PC-3 (cell line): ENCODE measurements around the gene CD44. TPM values are rescaled to one million over a fixed set of nuclear protein-coding genes. Genes with fewer than 3 reads are reported as not detected.

Experiments
- ATAC-seq: fragments of 200-7000 bp; cut with Tn5 transposase; 2 replicates; pipeline ENCODE4 v1.9.1; 2020; ENCODE audit warnings: mild to moderate bottlenecking, moderate library complexity
- BruUV-seq: library from RNA; stranded (reverse); fragments of 400-500 nt; replicated peaks from 2 replicates; lab custom pipeline; 2021; lab: Mats Ljungman, UMichigan
- CTCF ChIA-PET: fragments of 300-600 bp; sonication (Branson Sonifier 250); formaldehyde crosslinking; loops from one replicate; lab custom pipeline; 2022; ENCODE audit warnings: antibody characterized with exemption; lab: Charles Lee
- POLR2A ChIA-PET: fragments of 300-600 bp; sonication (Branson Sonifier 250); formaldehyde crosslinking; loops from one replicate; lab custom pipeline; 2022; ENCODE audit warnings: antibody characterized with exemption; ENCODE audit not compliant: unreplicated experiment; lab: Charles Lee
- DNase-seq: peaks from one replicate; pipeline ENCODE4 v3.0.0-alpha.2; 2015
- H2AFZ ChIP-seq: fragments of 300-600 bp; sonication (generic); 2 replicates; pipeline ENCODE4 v1.6.0; 2016; ENCODE audit warnings: antibody characterized with exemption, low read length
- H3F3A ChIP-seq: fragments of 300-600 bp; sonication (generic); one replicate; pipeline ENCODE4 v1.6.0; 2017; ENCODE audit warnings: antibody characterized with exemption, low read length, control low read depth, mild to moderate bottlenecking; ENCODE audit not compliant: unreplicated experiment
- H3K27ac ChIP-seq: fragments of 300-600 bp; sonication (generic); 2 replicates; pipeline ENCODE4 v1.5.1; 2016; ENCODE audit warnings: mild to moderate bottlenecking, low read length
- H3K27me3 ChIP-seq: fragments of 300-600 bp; sonication (generic); 2 replicates; pipeline ENCODE4 v1.6.1; 2016; ENCODE audit warnings: low read length, mixed read lengths
- H3K36me3 ChIP-seq: fragments of 300-600 bp; sonication (generic); 2 replicates; pipeline ENCODE4 v1.6.1; 2016; ENCODE audit warnings: low read depth, mixed run types, low read length, mixed read lengths
- H3K4me1 ChIP-seq: fragments of 300-600 bp; sonication (generic); 2 replicates; pipeline ENCODE4 v1.5.1; 2016; ENCODE audit warnings: low read length; ENCODE audit not compliant: insufficient read depth
- H3K4me2 ChIP-seq: fragments of 300-600 bp; sonication (generic); 2 replicates; pipeline ENCODE4 v1.6.0; 2016; ENCODE audit warnings: low read length
- H3K4me3 ChIP-seq: fragments of 300-600 bp; sonication (generic); 2 replicates; pipeline ENCODE4 v1.5.1; 2016; ENCODE audit warnings: mild to moderate bottlenecking, low read length, mixed read lengths
- H3K79me2 ChIP-seq: fragments of 300-600 bp; sonication (generic); 2 replicates; pipeline ENCODE4 v1.6.1; 2017; ENCODE audit warnings: low read length, mixed read lengths
- H3K9ac ChIP-seq: fragments of 300-600 bp; sonication (generic); 2 replicates; pipeline ENCODE4 v1.6.0; 2016; ENCODE audit warnings: mild to moderate bottlenecking, low read length
- H3K9me2 ChIP-seq: fragments of 300-600 bp; sonication (generic); replicated peaks from 2 replicates; pipeline ENCODE4 v1.6.1; 2016; ENCODE audit warnings: mixed run types, low read length, mixed read lengths
- H3K9me3 ChIP-seq: fragments of 300-600 bp; sonication (generic); 2 replicates; pipeline ENCODE4 v1.6.1; 2016; ENCODE audit warnings: low read length, mixed read lengths
- H4K20me1 ChIP-seq: fragments of 300-600 bp; sonication (generic); 2 replicates; pipeline ENCODE4 v1.6.1; 2016; ENCODE audit warnings: low read length, mixed read lengths
- EZH2 ChIP-seq: fragments of 300-600 bp; sonication (generic); IDR thresholded peaks from one replicate; pipeline ENCODE4 v1.6.1; 2017; ENCODE audit warnings: antibody characterized with exemption, mild to moderate bottlenecking, low read length; ENCODE audit not compliant: unreplicated experiment
- EZH2phosphoT487 ChIP-seq: fragments of 300-600 bp; sonication (generic); IDR thresholded peaks from 2 replicates; pipeline ENCODE4 v1.6.1; 2018; ENCODE audit warnings: mild to moderate bottlenecking, antibody characterized with exemption, low read length, borderline replicate concordance
- intact Hi-C: fragments of 100-400 bp; cut with micrococcal nuclease; formaldehyde crosslinking; loops from 2 replicates; pipeline ENCODE4 v1.9.0; 2023
- total RNA-seq: library from RNA; depleted of rRNA; stranded (reverse); fragments of >200 nt; gene quantifications from 2 replicates; pipeline ENCODE4 v1.2.3, GENCODE V29; 2014
- TF ChIP-seq, protein P1 (sequence below): fragments of 300-600 bp; sonication (generic); conservative IDR thresholded peaks from 2 replicates; pipeline ENCODE4 v1.5.1; 2017; ENCODE audit warnings: antibody characterized with exemption, low read depth, mild to moderate bottlenecking, low read length

Gene CD44
- total RNA-seq, 1 experiment from 2014 or later: 181 TPM

DNA sequence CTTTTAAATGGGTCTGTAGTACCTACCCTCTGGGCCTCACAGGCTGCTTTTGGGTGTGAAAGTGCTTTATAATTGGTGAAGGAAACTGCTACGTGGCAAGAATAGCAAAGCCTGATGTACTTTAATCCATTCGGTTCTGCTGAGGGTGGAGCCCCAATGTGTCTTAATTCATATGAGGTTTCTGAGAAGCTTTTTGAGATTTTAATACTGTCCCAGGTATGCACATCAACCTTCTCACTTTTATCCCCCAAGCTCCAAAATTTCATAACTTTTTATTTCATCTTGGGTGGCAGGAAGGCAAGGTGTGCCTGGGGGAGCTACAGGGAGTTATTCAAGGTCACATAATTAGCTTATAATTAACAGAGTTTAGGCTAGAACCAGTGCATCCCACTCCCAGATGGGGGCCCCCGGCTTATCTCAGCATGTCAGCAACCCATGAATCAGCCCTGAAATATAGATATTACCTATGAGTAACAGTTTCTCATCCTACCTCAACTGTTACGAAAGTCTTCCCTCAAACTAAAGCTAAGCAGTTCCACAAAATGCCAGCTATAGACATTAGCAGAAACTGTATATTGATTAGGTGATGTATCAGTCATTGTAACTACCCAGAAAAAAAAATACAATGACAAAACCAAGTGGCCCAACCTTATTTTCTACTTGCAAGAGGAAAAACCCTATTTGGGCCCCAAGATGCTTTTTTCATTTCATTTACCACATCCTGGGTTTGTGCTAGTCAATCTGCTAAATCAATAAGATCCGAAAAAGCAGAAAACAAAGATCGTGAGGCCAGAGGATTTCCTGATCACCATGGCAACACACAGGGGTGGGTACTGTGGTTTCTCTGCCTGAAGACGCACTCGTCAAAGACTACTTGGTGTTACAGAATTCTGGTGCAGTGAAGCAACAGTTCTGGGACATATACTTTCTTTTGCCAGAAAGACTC lies 26.7 kb downstream of the CD44 start:
- no peak overlapping the region for H2AFZ ChIP-seq
- intact Hi-C loops: loop anchor here (1.0 to 5.0 kb wide), 5 partner anchors 23 to 238 kb away; no protein-coding TSS in a partner anchor
- BruUV-seq: no TSS peak
- DNase-seq (peak; percentile 71), ATAC-seq (peak; percentile 29)
- H3K9me3 ChIP-seq: no peaks in the 10 kb centered on the region
- H3K4me1 ChIP-seq: peaks cover 64% of the 10 kb centered on the region
- peak overlapping the region; percentile 42 for H3K4me3 ChIP-seq
- peak overlapping the region; percentile 70 for H3K9ac ChIP-seq
- ChIA-PET POLR2A (interaction anchor here (1.0 to 1.5 kb wide), 3 partner anchors 26 to 250 kb away, joined by 3 to 4 read pairs (median 3); no protein-coding TSS in a partner anchor), CTCF (interaction anchor here (0.6 to 1.0 kb wide), 2 partner anchors 9 to 25 kb away, joined by 3 to 5 read pairs; no protein-coding TSS in a partner anchor)
- peaks cover 6% of the 10 kb centered on the region for H3F3A ChIP-seq
- TF ChIP-seq EZH2: no peak
- TF ChIP-seq, protein P1, sequence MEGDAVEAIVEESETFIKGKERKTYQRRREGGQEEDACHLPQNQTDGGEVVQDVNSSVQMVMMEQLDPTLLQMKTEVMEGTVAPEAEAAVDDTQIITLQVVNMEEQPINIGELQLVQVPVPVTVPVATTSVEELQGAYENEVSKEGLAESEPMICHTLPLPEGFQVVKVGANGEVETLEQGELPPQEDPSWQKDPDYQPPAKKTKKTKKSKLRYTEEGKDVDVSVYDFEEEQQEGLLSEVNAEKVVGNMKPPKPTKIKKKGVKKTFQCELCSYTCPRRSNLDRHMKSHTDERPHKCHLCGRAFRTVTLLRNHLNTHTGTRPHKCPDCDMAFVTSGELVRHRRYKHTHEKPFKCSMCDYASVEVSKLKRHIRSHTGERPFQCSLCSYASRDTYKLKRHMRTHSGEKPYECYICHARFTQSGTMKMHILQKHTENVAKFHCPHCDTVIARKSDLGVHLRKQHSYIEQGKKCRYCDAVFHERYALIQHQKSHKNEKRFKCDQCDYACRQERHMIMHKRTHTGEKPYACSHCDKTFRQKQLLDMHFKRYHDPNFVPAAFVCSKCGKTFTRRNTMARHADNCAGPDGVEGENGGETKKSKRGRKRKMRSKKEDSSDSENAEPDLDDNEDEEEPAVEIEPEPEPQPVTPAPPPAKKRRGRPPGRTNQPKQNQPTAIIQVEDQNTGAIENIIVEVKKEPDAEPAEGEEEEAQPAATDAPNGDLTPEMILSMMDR: no peak
- TF ChIP-seq EZH2phosphoT487: no peak
- H3K9me2 ChIP-seq: no peaks in the 10 kb centered on the region
- H3K4me2 ChIP-seq: peak overlapping the region; percentile 72
- no peaks in the 10 kb centered on the region for H3K27me3 ChIP-seq
- H4K20me1 ChIP-seq: peaks cover 16% of the 10 kb centered on the region
- peaks cover 39% of the 10 kb centered on the region for H3K36me3 ChIP-seq
- H3K79me2 ChIP-seq: peaks cover 93% of the 10 kb centered on the region
- peak overlapping the region; percentile 97 for H3K27ac ChIP-seq

DNA sequence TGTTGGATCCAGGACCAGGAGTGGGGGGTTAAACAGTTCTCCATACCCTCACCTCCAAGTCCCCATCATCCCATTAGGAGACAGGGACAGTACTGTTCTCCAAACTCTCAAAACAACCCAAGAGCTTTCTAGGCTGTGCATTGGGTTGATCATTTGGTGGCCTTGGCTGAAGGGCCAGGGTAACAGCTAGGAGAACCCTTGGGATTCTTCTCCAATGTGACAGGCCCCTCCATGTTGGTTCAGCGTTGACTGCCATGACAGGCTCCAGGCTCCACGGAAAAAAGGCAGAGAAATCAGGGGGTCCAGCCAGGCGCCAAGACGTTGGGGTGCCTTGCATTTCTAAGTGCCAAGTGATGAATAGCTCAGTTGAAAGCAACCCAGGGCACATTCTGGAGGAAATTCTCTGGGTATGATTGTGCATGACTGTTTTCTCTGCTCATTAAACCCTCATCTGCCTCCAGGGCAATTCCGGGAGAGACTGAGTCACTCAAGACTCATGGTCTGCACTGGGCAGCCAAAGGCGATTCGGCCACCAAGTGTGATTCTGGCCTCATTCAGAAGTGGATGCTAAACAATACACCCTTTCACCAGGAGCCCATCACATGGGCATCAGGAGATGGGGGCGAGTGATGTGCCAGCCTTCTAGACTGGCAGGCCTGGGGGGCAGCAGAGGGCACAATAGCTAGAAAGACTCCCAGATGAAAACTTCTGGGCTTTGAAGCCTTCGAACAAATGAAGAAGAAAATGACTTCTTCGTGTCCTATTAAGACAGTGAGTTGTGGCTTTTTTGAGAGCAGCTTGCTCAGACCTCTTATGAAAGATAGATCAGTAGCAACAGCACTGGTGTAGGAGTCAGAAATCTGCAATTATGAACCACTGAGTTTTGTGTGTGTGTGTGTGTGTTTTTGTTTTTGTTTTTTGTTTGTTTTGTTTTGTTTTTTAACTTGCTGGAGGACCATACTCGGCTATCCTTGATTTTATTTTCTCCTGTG lies 27.7 kb downstream of the CD44 start:
- Histone ChIP-seq H3K9me3 (no peaks in the 10 kb centered on the region), H3K9ac (peak overlapping the region; percentile 70), H3K27me3 (no peaks in the 10 kb centered on the region), H3K4me2 (peak overlapping the region; percentile 72), H3K4me3 (peak overlapping the region; percentile 42), H3K36me3 (peaks cover 42% of the 10 kb centered on the region), H3K79me2 (peaks cover 93% of the 10 kb centered on the region), H3F3A (peaks cover 6% of the 10 kb centered on the region), H2AFZ (no peak overlapping the region), H3K27ac (peak overlapping the region; percentile 97), H3K4me1 (peaks cover 64% of the 10 kb centered on the region), H4K20me1 (peaks cover 11% of the 10 kb centered on the region), H3K9me2 (no peaks in the 10 kb centered on the region)
- intact Hi-C loops: loop anchor here (1.0 to 5.0 kb wide), 5 partner anchors 24 to 239 kb away; no protein-coding TSS in a partner anchor
- CTCF ChIA-PET: interaction anchor here (0.5 to 1.0 kb wide), 3 partner anchors 8 to 26 kb away, joined by 3 to 5 read pairs (median 3); no protein-coding TSS in a partner anchor
- TF ChIP-seq, protein P1: peak; percentile 29; the same call in 1 of the 2 replicates
- TF ChIP-seq EZH2phosphoT487: no peak
- BruUV-seq: TSS peak; percentile 76
- POLR2A ChIA-PET: interaction anchor here (1.0 to 1.5 kb wide), 3 partner anchors 27 to 251 kb away, joined by 3 to 4 read pairs (median 3); no protein-coding TSS in a partner anchor
- ATAC-seq (peak; percentile 84), DNase-seq (peak; percentile 98)
